ENCODE data around the gene GTPBP10.
"Not testable (repeated sequence)": the region's sequence is repeated elsewhere in the genome, so short reads cannot be mapped to it uniquely, and the experiment has no call there.

Gene GTPBP10

GRCh38 chr7:90346336-90347125, at the start of gene GTPBP10:
Gene GTPBP10 (plus strand): TSS chr7:90346716. CDS start chr7:90346742, 26 bp downstream.
- peak; percentile 86 for DNase-seq

GRCh38 chr7:90298145-90299038, 48.1 kb upstream of the GTPBP10 start:
- peak; percentile 11 for DNase-seq

GRCh38 chr7:90303241-90303640, 43.3 kb upstream of the GTPBP10 start:
- no peak for DNase-seq

DNA sequence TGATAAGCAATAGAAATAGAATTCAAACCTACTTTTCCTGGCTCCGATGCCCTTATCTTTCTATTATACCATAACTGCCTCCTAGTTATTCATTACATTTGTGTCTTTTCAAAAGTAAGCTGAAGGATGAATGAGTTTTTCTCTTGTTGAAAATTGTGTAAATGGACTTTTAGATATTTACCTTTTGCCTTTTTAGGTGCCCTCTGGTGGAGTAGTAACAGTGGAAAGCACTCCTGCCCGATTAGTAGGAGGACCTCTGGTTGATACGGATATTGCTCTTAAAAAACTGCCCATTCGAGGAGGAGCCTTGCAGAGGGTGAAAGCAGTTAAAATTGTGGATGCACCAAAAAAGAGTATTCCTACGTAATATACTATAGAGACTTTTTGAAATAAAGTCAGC, 36.6 kb upstream of the GTPBP10 start:
- no peak for DNase-seq

- DNase-seq, result no peak
These were observed 35.3 kb upstream of the GTPBP10 start for GRCh38 chr7:90311175-90311574.

DNA sequence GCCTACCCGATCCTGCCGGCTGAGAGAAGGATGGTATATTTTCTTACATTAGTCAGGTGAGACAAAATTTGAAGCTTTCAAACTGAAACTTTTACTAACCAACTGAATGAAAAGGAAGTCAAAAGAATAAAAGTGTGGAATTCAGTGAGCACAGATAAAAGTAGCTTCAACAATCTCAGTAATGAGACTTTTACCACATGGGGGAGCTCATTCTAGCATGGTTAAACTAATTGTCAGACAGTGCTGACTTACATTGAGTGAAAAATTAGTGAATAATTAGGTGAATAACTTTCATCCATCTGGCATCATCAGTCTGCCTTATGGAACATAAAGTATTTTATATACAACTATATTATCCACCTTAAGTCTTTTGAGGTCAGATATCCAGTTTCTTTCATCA, 33.8 kb upstream of the GTPBP10 start:
- no peak for DNase-seq

GRCh38 chr7:90313907-90314306, 32.6 kb upstream of the GTPBP10 start:
- DNase-seq, result no peak

DNA sequence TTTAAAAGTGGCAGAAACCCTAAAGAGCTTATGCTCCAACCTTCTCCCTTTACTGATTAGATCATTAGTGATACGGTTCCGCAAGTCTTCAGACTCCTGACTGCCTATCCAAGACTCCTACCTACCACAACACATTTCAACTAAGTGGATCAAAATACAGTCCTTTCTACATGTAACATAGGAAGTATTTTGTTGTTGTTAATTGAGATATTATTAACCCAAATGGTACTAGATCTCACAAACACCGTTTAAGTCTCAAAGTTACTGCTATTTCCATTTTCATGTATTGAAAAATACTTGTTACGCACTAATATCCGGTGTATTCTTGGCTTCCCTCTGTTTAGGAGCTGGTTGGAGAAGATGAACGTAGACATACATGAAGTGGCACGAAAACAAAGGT, 26.5 kb upstream of the GTPBP10 start:
- DNase-seq, result no peak

- no peak for DNase-seq
These were observed 26.1 kb upstream of the GTPBP10 start for GRCh38 chr7:90320418-90320800.

- no peak for DNase-seq
These were observed 25.6 kb upstream of the GTPBP10 start, which contains the start of gene FAM237B for GRCh38 chr7:90320801-90321494. Gene FAM237B (minus strand): TSS chr7:90321304. CDS start chr7:90319748, 1,556 bp downstream.

DNA sequence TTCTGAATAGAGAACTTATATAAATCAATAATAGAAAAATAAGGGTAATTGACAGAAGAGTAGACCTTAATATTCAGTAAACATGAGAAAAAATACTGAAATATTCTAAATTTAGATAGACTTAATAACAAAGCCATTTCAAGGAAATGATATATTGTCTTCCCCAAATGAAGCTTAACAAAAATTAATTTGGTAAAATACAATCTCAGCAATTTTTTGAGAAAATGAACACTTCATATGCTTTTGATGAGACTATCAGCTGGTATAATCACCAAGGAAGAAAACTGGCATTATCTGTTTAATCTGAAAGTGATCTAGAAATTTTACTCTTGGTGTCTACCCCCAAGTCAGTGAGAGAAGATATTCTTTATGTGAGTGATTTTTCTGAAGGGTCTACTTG, 23.7 kb upstream of the GTPBP10 start:
- no peak for DNase-seq

GRCh38 chr7:90326500-90326899, 20.0 kb upstream of the GTPBP10 start:
- DNase-seq, result no peak

DNA sequence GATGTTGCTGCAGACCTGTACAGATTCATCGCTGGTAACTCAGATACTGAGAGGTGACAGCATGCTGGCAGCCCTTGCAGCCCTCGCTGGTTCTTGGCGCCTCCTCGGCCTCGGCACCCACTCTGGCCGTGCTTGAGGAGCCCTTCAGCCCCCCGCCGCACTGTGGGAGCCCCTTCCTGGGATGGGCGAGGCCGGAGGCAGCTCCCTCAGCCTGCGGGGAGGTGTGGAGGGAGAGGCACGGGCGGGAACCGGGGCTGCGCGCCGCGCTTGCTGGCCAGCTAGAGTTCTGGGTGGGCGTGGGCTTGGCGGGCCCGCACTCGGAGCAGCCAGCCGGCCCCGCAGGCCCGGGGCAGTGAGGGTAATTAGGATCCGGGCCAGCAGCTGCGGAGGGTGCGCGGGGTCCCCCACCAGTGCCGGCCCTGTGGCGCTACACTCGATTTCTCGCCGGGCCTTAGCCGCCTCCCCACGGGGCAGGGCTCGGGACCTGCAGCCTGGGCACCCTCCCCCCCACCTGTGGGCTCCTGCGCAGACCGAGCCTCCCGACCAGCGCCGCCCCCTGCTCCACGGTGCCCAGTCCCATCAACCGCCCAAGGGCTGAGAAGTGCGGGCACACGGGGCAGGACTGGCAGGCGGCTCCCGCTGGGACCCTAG, 12.2 kb upstream of the GTPBP10 start:
- DNase-seq, result no peak

DNA sequence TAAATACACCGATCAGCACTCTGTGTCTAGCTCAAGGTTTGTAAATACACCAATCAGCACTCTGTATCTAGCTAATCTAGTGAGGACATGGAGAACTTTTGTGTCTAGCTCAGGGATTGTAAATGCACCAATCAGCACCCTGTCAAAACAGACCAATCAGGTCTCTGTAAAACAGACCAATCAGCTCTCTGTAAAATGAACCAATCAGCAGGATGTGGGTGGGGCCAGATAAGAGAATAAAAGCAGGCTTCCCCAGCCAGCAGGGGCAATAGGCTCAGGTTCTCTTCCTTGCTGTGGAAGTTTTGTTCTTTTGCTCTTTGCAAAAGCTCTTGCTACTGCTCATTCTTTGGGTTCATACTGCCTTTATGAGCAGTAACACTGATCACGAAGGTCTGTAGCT, 11.6 kb upstream of the GTPBP10 start:
- DNase-seq, result not testable (repeated sequence)

DNA sequence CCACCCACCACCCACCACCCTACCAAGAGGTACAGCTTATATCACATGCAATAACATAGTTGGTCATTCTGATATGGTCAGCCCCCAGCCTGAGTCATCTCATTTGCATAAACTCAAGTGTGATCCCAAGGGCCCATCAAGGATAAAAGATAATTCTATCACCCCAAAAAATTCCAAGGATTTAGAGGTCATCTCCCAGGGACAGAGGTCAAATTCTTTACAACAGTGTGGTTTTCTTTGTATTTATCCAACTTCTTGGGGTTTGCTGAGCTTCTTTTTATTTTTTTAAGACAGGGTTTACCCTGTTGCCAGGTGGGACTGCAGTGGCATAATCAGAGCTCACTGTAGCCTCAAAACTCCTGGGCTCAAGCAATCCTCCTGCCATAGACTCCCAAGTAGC, 9.4 kb upstream of the GTPBP10 start:
- no peak for DNase-seq

DNA sequence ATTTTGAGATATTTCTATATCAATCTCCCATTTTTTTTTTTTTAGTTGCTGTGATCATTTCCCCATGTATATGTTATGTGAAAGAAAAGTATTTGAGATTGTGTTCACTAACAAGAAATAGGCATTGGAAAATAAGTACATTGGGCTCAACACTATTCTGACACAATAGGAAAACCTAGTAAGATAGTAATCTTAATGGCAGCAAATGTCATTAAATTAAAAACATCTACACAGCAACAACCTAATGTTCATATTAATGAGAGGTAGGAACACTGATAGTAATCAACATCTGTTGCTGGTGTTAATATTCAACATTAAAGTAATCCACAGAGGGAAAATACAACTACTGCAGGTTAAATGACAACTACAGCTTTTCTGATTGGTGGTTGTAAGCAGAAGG, 1.5 kb upstream of the GTPBP10 start:
- no peak for DNase-seq

DNA sequence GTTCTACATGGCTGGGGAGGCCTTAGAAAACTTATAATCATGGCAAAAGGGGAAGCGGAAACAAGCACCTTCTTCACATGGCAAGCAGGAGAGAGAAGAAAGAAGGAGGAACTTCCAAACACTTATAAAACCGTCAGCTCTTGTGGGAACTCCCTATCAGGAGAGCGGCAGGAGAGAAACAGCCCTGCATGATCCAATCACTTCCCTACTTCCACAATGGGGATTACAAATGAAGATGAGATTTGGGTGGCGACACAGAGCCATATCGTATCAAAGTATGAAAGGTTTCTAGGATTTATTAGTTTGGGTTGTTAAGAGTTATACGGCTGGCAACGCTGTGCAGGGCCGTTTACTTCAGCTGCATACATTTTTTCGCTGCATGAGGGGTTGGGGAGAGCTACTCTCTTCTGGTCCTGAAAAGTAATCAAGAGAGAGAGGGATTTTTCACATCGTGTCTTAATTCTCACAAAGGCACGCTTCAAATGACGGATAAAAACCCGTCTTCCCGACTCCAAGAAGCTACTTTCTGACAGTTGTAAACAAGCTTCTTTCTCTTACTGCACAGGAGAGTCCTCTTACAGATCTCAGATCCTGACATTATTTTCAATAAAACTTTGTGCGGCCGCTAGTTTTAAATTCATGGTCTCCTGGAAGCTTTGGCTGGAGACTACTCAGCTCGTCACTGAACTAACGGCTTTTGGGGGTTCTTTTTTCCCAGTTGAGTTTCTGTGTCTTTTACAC, 751 bp upstream of the GTPBP10 start:
- no peak for DNase-seq

GRCh38 chr7:90347759-90348158, 1.2 kb downstream of the GTPBP10 start:
- no peak for DNase-seq

- DNase-seq, result no peak
These were observed 2.8 kb downstream of the GTPBP10 start for GRCh38 chr7:90349305-90349704.

GRCh38 chr7:90350032-90350431, 3.5 kb downstream of the GTPBP10 start:
- not testable (repeated sequence) for DNase-seq

GRCh38 chr7:90351987-90352386, 5.5 kb downstream of the GTPBP10 start:
- no peak for DNase-seq

- no peak for DNase-seq
These were observed 36.9 kb downstream of the GTPBP10 start for GRCh38 chr7:90383422-90383821.
